Colonic mucosa (tissue), 4 donors: ENCODE data around the gene CREB3. TPM values are rescaled to one million over a fixed set of nuclear protein-coding genes. Genes with fewer than 3 reads are reported as not detected.

Source experiments
- DNase-seq: peaks from one replicate; pipeline ENCODE4 v3.0.0-alpha.2; 2020
- H3K27ac ChIP-seq: fragments of 200-600 bp; one replicate; pipeline ENCODE4 v1.8.0; 2021
- H3K27me3 ChIP-seq: fragments of 200-600 bp; one replicate; pipeline ENCODE4 v1.8.0; 2021
- H3K36me3 ChIP-seq: fragments of 200-600 bp; one replicate; pipeline ENCODE4 v1.8.0; 2021
- H3K4me1 ChIP-seq: fragments of 200-600 bp; one replicate; pipeline ENCODE4 v1.8.0; 2021; ENCODE audit warnings: mild to moderate bottlenecking
- H3K4me3 ChIP-seq: fragments of 200-600 bp; one replicate; pipeline ENCODE4 v1.8.0; 2021
- H3K9ac ChIP-seq, 2 donors: one replicate each; pipeline ENCODE4 v1.7.0; 2013; ENCODE audit warnings: control low read depth in 2 of 2, low read depth in 2 of 2, low read length in 2 of 2
- H3K9me3 ChIP-seq: fragments of 200-600 bp; one replicate; pipeline ENCODE4 v1.8.0; 2021
- intact Hi-C: fragments of 100-400 bp; cut with DNase I; formaldehyde crosslinking; loops from one replicate; pipeline ENCODE4 v1.14.1; 2022
- total RNA-seq, 2 donors: library from RNA; stranded (reverse); fragmentation: NEBNext Ultra II Directional in 1 of 2; extraction: Animal tissue kit (Norgen Biotek cat#: 25700) in 1 of 2; gene quantifications; one replicate each; pipeline ENCODE4 v1.2.1, GENCODE V29; 2021
- TF ChIP-seq, protein P1 (sequence below): fragments of 200-600 bp; IDR thresholded peaks from one replicate; pipeline ENCODE4 v1.8.0; 2022; ENCODE audit warnings: antibody characterized with exemption, mild to moderate bottlenecking
- donor health status: healthy.
- donor health status: DM: no; HTN: no; CAD: no.
- donor health status: DM: no; HTN: no; CAD: no.

CREB3 gene
- total RNA-seq, 2 donors from 2014 or later: 47.9 to 50.8 TPM

DNA sequence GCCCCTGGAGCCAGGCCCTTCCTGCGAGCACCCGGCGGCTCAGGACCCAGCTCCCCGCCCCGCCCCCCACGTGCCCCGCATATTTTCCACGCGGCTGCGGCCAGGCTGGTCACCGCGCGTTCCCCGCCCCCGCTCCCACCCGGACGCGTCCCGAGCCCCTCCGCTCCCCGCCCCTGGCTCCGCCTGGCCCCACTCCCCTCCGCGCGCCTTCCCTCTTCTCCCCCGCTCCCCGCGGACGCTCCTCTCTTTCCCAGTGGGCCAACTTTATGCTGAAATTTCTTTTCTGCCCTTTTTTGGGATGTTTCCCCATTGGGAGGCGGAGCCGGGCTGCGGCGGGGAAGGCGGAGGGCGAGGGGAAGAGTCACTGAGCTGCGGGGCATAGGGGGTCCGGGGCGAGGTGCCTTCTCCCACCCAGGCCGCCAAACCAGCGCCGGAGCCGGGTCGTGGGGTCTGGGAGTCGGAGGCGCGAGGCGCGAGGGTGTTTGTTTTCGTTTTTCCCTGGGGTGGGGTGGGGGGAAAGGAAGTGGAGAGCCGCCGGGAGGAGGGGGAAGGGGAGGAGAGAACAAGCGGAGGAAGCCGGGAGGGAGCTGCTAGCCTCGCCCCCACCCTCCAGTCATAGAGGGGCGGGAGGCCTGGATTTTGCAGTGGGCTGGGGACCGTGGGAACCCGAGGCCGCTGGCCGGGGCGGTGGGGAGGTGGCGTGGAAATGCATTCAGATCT lies 41.7 kb upstream of the CREB3 start:
- H3K4me3 ChIP-seq: peak overlapping the region; percentile 55
- intact Hi-C loops: no loop called here
- no peaks in the 10 kb centered on the region for H3K4me1 ChIP-seq
- DNase-seq: peak; percentile 73
- H3K9me3 ChIP-seq: no peaks in the 10 kb centered on the region
- no peaks in the 10 kb centered on the region for H3K36me3 ChIP-seq
- TF ChIP-seq, protein P1, sequence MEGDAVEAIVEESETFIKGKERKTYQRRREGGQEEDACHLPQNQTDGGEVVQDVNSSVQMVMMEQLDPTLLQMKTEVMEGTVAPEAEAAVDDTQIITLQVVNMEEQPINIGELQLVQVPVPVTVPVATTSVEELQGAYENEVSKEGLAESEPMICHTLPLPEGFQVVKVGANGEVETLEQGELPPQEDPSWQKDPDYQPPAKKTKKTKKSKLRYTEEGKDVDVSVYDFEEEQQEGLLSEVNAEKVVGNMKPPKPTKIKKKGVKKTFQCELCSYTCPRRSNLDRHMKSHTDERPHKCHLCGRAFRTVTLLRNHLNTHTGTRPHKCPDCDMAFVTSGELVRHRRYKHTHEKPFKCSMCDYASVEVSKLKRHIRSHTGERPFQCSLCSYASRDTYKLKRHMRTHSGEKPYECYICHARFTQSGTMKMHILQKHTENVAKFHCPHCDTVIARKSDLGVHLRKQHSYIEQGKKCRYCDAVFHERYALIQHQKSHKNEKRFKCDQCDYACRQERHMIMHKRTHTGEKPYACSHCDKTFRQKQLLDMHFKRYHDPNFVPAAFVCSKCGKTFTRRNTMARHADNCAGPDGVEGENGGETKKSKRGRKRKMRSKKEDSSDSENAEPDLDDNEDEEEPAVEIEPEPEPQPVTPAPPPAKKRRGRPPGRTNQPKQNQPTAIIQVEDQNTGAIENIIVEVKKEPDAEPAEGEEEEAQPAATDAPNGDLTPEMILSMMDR: no peak
- peak overlapping the region; percentile 73 to 78 for H3K9ac ChIP-seq
- H3K27ac ChIP-seq: peak overlapping the region; percentile 82
- no peaks in the 10 kb centered on the region for H3K27me3 ChIP-seq

DNA sequence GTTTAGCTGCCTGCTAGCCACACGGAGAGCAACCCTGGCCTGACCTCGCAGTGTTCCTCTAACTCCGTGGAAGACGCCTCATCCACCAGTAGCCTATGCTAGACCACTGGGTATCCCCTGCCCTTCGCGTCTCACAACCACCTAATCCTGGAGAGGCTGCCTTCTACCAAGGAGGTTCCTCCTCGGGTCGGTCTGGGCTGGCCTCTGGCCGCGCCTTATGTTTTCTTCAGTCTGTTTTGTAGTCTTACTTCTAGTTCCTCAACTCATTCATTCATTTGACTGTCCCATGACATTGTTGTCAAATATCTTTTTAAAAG lies 41.2 kb upstream of the CREB3 start:
- peak overlapping the region; percentile 55 for H3K4me3 ChIP-seq
- DNase-seq: no peak
- no peaks in the 10 kb centered on the region for H3K9me3 ChIP-seq
- intact Hi-C loops: no loop called here
- no peaks in the 10 kb centered on the region for H3K36me3 ChIP-seq
- H3K27me3 ChIP-seq: no peaks in the 10 kb centered on the region
- no peaks in the 10 kb centered on the region for H3K4me1 ChIP-seq
- H3K9ac ChIP-seq: peak overlapping the region; percentile 46 to 78
- TF ChIP-seq, protein P1: no peak
- H3K27ac ChIP-seq: peak overlapping the region; percentile 82

DNA sequence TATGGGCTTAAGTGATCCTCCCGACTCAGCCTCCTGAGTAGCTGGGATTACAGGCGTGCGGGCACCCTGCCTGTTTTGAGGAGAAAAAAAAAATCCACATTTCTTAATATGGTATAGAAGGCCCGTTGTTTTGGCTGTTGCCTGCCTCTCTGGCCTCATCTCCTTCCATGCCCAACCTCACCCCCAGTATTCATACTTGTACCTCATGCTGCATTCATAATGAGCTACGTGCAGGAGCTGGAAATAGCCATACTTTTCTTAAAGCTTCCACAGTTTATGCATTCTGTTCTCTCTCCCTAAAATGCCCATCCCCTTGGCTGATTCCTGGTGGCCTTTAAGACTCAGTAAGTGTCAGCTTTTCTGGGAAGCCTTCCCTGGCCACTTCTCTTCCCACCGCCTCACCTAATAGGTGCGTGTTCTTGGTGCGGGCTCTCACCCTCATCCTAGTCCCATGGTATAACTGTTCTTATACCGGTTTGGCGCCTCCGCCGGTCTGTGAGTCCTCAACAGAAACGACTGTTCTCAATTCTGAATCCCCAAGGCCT lies 40.6 kb upstream of the CREB3 start:
- TF ChIP-seq, protein P1: no peak
- no peaks in the 10 kb centered on the region for H3K4me1 ChIP-seq
- H3K27ac ChIP-seq: peak overlapping the region; percentile 82
- H3K36me3 ChIP-seq: no peaks in the 10 kb centered on the region
- H3K4me3 ChIP-seq: no peak overlapping the region
- H3K27me3 ChIP-seq: no peaks in the 10 kb centered on the region
- no peak for DNase-seq
- no peaks in the 10 kb centered on the region for H3K9me3 ChIP-seq
- intact Hi-C loops: no loop called here
- no peak overlapping the region for H3K9ac ChIP-seq

DNA sequence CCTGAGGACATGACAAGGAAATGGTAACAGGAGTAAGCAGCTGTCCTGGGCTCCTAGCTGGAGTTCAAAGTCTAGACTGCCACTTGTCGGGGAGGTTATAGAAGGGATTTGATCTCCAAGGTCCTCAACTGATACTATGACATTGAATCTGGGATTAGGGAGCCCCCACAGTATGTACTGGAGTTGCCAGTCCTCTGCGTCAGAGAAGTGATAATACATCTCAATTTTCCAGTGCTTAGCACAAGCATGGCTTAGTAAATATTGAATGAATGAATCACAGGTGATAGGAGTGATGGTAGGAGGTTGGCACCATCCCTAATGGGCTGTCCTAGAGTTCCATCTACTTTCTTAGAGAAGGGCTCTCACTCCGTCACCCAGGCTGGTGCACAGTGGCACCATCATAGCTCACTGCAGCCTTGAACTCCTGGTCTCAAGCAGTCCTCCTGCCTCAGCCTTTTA lies 36.5 kb upstream of the CREB3 start:
- no peak overlapping the region for H3K27ac ChIP-seq
- no peaks in the 10 kb centered on the region for H3K27me3 ChIP-seq
- TF ChIP-seq, protein P1: no peak
- H3K9me3 ChIP-seq: no peaks in the 10 kb centered on the region
- intact Hi-C loops: no loop called here
- H3K9ac ChIP-seq: no peak overlapping the region
- H3K4me3 ChIP-seq: no peak overlapping the region
- no peaks in the 10 kb centered on the region for H3K4me1 ChIP-seq
- H3K36me3 ChIP-seq: peaks cover 29% of the 10 kb centered on the region
- DNase-seq: no peak

DNA sequence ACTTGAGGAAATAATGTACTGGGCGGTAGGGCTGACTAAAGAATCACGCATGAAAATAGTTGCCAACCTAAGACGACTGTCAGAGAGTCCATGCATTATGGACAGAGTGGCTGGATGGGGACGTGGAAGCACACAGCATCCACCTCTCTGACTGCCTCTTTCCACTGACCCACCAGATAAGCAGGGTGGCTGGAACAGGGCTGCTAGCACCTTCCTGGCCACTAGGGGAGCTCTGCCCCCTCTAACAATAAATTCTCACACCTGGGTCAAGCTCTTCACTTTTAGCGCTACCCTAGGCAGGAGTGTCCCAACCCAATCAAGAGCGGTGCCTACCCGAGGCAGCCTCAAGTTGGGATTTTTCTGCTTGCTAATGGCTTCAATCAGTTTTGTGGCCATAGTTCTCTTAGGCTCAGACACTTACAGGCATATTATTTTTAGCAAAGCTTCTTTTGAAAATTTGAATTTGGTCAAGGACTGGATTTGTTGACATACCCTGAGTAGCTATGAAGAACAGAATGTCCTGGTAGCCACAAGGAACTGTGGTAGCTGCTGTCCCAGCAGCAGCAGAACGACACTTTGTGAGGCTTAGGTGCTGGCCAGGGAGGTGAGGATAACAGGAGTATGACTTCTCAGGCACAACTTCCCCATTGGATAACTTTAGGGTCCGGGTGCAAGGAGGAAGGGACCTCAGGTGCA lies 35.8 kb upstream of the CREB3 start:
- DNase-seq: peak; percentile 66
- Histone ChIP-seq H3K9ac (peak overlapping the region in 1 of 2 donors; percentile 26), H3K4me1 (no peaks in the 10 kb centered on the region), H3K9me3 (no peaks in the 10 kb centered on the region), H3K27me3 (no peaks in the 10 kb centered on the region), H3K36me3 (peaks cover 32% of the 10 kb centered on the region), H3K27ac (no peak overlapping the region), H3K4me3 (no peak overlapping the region)
- intact Hi-C loops: no loop called here
- TF ChIP-seq, protein P1: peak; percentile 95
